Testis (tissue), 3 donors: Measurements from ENCODE around the gene TRIM32. TPM values are rescaled to one million over a fixed set of nuclear protein-coding genes. Genes with fewer than 3 reads are reported as not detected.

Experiments
- DNase-seq: peaks from one replicate; pipeline ENCODE4 v3.0.0-alpha.2; 2019
- H3K27ac ChIP-seq, 2 donors: fragments of 200-600 bp; sonication (generic); one replicate each; pipeline ENCODE4 v1.5.1; 2019
- H3K27me3 ChIP-seq: fragments of 200-600 bp; sonication (generic); one replicate; pipeline ENCODE4 v1.5.1; 2019
- H3K36me3 ChIP-seq: fragments of 200-600 bp; sonication (generic); one replicate; pipeline ENCODE4 v1.5.1; 2017; ENCODE audit warnings: low read depth; ENCODE audit errors: missing control alignments
- H3K4me1 ChIP-seq: fragments of 200-600 bp; sonication (generic); one replicate; pipeline ENCODE4 v1.5.1; 2019
- H3K4me3 ChIP-seq, 2 donors: fragments of 200-600 bp; sonication (generic); one replicate each; pipeline ENCODE4 v1.5.1; 2017 to 2019
- H3K9me3 ChIP-seq: fragments of 200-600 bp; sonication (generic); one replicate; pipeline ENCODE4 v1.5.1; 2017
- POLR2A ChIP-seq: fragments of 450-650 bp; IDR thresholded peaks from one replicate; pipeline ENCODE4 v1.6.1; 2017; ENCODE audit warnings: antibody characterized with exemption, mild to moderate bottlenecking, moderate library complexity
- WGBS, 2 donors: methylation state at CpG; one replicate each; pipeline ENCODE4 v1.1.5; 2018; 5-methylcytosine and 5-hydroxymethylcytosine counted together
- intact Hi-C: fragments of 100-400 bp; cut with DNase I; formaldehyde crosslinking; loops from one replicate; pipeline ENCODE4 v1.15.1; 2023; ENCODE audit warnings: low total_unique reads
- polyA plus RNA-seq: library from polyadenylated mRNA; stranded (reverse); fragments of 350-450 nt; fragmentation: Illumina TruSeq; extraction: RNeasy Lipid Tissue Mini Kit (QIAGEN cat#74804); gene quantifications from one replicate; pipeline ENCODE4 v1.2.3, GENCODE V29; 2014; ENCODE audit warnings: low read depth, low replicate concordance; ENCODE audit not compliant: insufficient read depth
- total RNA-seq, 2 donors: library from RNA; depleted of rRNA; stranded (reverse); fragments of >200 nt; gene quantifications; one replicate each; pipeline ENCODE4 v1.2.3, GENCODE V29; 2016
- TF ChIP-seq, protein P1 (sequence below), 3 experiments: fragments of 450-650 bp in 2 of 3; fragments of 200-600 bp in 1 of 3; sonication (generic) in 1 of 3; IDR thresholded peaks; one replicate each; pipeline ENCODE4 v1.5.1; 2016 to 2019; ENCODE audit warnings: antibody characterized with exemption in 3 of 3, mild to moderate bottlenecking in 2 of 3, moderate library complexity in 1 of 3

TRIM32 gene
- total and polyA plus RNA-seq, 3 donors from 2014 or later: 12.5 to 15.2 (median 12.6) TPM

DNA sequence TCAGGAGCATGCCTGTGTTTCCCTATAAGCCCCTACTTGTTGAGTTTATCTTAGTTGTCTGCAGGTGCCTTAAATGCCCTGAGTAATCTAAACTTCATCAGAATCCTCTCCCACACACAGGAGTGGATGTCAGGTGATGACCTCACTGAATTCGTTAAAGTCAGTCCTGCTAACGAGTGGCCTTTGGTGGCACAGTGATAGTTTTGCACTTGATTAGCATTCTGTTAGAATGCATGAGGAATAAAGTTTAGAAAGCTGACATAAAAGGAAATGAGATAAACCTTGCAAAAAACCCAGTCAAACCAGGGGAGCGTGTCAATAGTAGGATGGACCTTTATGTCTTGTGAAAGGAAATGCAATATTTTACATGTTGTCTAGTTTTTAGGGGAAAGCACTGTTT is 4.5 kb downstream of the TRIM32 start:
- TF ChIP-seq, protein P1, sequence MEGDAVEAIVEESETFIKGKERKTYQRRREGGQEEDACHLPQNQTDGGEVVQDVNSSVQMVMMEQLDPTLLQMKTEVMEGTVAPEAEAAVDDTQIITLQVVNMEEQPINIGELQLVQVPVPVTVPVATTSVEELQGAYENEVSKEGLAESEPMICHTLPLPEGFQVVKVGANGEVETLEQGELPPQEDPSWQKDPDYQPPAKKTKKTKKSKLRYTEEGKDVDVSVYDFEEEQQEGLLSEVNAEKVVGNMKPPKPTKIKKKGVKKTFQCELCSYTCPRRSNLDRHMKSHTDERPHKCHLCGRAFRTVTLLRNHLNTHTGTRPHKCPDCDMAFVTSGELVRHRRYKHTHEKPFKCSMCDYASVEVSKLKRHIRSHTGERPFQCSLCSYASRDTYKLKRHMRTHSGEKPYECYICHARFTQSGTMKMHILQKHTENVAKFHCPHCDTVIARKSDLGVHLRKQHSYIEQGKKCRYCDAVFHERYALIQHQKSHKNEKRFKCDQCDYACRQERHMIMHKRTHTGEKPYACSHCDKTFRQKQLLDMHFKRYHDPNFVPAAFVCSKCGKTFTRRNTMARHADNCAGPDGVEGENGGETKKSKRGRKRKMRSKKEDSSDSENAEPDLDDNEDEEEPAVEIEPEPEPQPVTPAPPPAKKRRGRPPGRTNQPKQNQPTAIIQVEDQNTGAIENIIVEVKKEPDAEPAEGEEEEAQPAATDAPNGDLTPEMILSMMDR (IDR thresholded peaks at IDR 0.05): no peak
- TF ChIP-seq POLR2A: no peak
- H3K4me1 ChIP-seq: no peaks in the 10 kb centered on the region
- no peak overlapping the region for H3K27ac ChIP-seq
- 74 to 77% methylated on average over 3 of the region's 3 CpGs for WGBS, 2 donors
- no peak for DNase-seq
- no peak overlapping the region for H3K4me3 ChIP-seq
- H3K9me3 ChIP-seq: no peaks in the 10 kb centered on the region
- intact Hi-C loops: no loop called here
- H3K36me3 ChIP-seq: no peaks in the 10 kb centered on the region
- H3K27me3 ChIP-seq: no peaks in the 10 kb centered on the region

DNA sequence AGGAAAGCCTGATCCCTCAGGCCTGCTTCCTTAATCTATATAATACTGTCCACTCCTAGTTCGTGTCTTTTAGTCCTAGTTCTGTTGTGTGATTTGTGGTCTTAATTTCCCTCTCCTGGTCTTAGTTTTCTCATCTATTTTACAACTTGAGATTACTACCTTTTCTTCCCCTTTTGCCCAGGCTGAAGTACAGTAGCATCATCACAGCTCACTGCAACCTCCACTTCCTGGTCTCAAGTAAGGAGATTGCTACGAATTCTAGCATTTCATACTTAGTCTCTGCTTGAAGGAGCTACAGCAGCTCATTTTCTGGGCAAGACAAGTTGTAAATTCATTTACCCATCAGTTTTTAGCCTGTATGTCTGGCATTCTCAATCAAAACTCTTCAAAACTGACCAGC is 5.5 kb downstream of the TRIM32 start:
- no peaks in the 10 kb centered on the region for H3K36me3 ChIP-seq
- 74 to 82% methylated on average over 2 of the region's 2 CpGs for WGBS, 2 donors
- H3K9me3 ChIP-seq: no peaks in the 10 kb centered on the region
- no peak for DNase-seq
- H3K4me1 ChIP-seq: no peaks in the 10 kb centered on the region
- H3K27ac ChIP-seq: no peak overlapping the region
- no peak for TF ChIP-seq POLR2A
- intact Hi-C loops: no loop called here
- no peak overlapping the region for H3K4me3 ChIP-seq
- no peaks in the 10 kb centered on the region for H3K27me3 ChIP-seq

DNA sequence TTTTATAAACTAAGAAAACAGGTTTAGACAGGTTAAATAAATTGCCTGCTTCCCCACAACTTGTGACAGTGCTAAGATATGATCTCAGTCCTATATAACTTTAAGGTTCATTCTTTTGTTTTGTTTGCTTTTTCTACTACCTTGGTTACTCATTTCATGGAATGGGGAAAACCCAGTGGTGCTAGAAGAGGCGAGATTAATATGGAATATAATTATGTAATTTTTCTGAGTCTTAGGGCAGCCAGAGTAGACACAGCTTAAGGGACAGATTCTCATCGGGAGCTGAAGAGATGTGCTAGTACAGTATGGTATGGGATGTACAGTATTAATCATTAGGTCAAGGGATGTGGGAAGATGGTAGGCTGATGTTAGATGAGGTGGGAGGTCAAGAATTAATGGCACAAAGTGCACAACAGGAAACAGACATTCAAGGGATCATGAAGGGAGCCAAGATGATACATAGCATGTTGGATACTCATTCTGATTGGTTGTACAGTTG is 6.2 kb downstream of the TRIM32 start:
- Histone ChIP-seq H3K4me1 (no peaks in the 10 kb centered on the region), H3K36me3 (no peaks in the 10 kb centered on the region), H3K27ac (no peak overlapping the region), H3K4me3 (no peak overlapping the region), H3K27me3 (no peaks in the 10 kb centered on the region), H3K9me3 (no peaks in the 10 kb centered on the region)
- TF ChIP-seq, protein P1 (IDR thresholded peaks at IDR 0.05): no peak
- no peak for TF ChIP-seq POLR2A
- 84 to 90% methylated on average over 2 of the region's 2 CpGs for WGBS, 2 donors
- intact Hi-C loops: no loop called here
- no peak for DNase-seq

DNA sequence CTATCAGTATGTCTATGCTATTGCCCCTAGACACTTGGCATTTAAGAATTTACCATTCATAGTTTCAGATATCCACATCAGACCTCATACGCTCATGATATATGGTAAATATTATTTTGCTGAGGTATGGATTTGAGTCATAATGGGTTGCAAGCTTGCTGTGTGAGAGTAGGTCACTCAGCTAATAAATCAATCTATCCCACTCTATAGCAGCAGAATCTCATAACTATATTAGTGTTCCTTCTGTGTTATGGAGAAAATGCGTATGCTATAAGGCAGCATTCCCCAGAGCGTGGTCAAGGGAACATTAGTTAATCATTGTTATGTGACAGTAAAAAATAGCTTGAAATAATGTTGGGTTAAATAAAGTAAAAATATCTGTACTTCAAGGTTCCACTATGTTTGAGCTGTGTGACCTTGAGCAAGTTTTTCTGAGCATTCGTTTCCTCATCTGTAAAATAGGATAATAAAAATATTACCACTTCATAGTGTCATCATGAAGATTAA is 7.7 kb downstream of the TRIM32 start:
- Histone ChIP-seq H3K4me3 (no peak overlapping the region), H3K27ac (no peak overlapping the region), H3K27me3 (no peaks in the 10 kb centered on the region), H3K9me3 (no peaks in the 10 kb centered on the region), H3K36me3 (no peaks in the 10 kb centered on the region), H3K4me1 (no peaks in the 10 kb centered on the region)
- 79 to 81% methylated on average over 4 of the region's 4 CpGs for WGBS, 2 donors
- TF ChIP-seq, protein P1 (IDR thresholded peaks at IDR 0.05): no peak
- TF ChIP-seq POLR2A: no peak
- no peak for DNase-seq
- intact Hi-C loops: no loop called here

DNA sequence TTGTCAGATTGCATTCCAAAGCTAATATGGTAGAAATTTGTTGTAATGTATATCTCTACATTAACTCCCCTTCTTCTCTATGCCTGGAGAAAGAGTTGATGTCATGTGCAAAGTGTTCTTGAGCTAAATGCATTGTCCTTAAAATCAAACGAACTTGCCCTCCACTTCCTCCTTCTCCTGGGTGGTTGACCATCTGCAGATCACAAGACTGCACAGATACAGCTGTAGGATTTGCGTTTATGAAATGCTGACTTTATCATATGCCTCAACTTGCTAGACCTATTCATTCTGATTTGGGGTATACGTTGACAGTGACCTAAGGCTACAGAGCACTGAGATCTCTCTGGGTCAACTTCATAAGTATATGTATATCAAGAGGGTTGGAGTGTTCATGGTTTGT is 8.3 kb downstream of the TRIM32 start:
- Histone ChIP-seq H3K27me3 (no peaks in the 10 kb centered on the region), H3K4me3 (no peak overlapping the region), H3K9me3 (no peaks in the 10 kb centered on the region), H3K27ac (no peak overlapping the region), H3K36me3 (no peaks in the 10 kb centered on the region), H3K4me1 (no peaks in the 10 kb centered on the region)
- TF ChIP-seq, protein P1 (IDR thresholded peaks at IDR 0.05): no peak
- TF ChIP-seq POLR2A: no peak
- DNase-seq: no peak
- WGBS, 2 donors: 39 to 61% methylated on average over 3 of the region's 3 CpGs
- intact Hi-C loops: no loop called here
